Bronchial epithelial cell (primary cell): ENCODE results near the gene CTSL. TPM values are rescaled to one million over a fixed set of nuclear protein-coding genes. Genes with fewer than 3 reads are reported as not detected.

Experiments
- DNase-seq: peaks from one replicate; pipeline ENCODE4 v3.0.0-alpha.2; 2010; ENCODE audit warnings: low read depth
- FAIRE-seq: peaks from 2 replicates; lab custom pipeline; 2011; peaks lifted over from hg19 to GRCh38; lab: Jason Lieb, UNC
- H3K27me3 ChIP-seq: 2 replicates; pipeline ENCODE4 v1.5.1; 2011; ENCODE audit warnings: low read length; ENCODE audit not compliant: control insufficient read depth, insufficient read depth
- H3K36me3 ChIP-seq: 2 replicates; pipeline ENCODE4 v1.5.1; 2011; ENCODE audit warnings: low read length; ENCODE audit not compliant: control insufficient read depth, insufficient read depth
- H3K4me3 ChIP-seq: 2 replicates; pipeline ENCODE4 v1.5.1; 2011; ENCODE audit warnings: mild to moderate bottlenecking, low read depth, low read length, control low read depth
- CTCF ChIP-seq: IDR thresholded peaks from 2 replicates; pipeline ENCODE4 v1.5.1; 2011; ENCODE audit warnings: mild to moderate bottlenecking, moderate library complexity, low read length, control low read depth, inconsistent platforms; ENCODE audit not compliant: insufficient read depth, severe bottlenecking
- total RNA-seq: library from RNA; depleted of rRNA; stranded (reverse); fragments of >200 nt; gene quantifications from 2 replicates; pipeline ENCODE4 v1.2.1, GENCODE V29; 2014

Gene CTSL
- total RNA-seq, 1 donor from 2014 or later = 107 TPM

GRCh38 chr9:87712801-87713277 is 13.1 kb upstream of the CTSL start:
- no peaks in the 10 kb centered on the region for H3K27me3 ChIP-seq
- no peaks in the 10 kb centered on the region for H3K36me3 ChIP-seq
- H3K4me3 ChIP-seq = no peak overlapping the region
- FAIRE-seq (no peak), DNase-seq (no peak)
- TF ChIP-seq CTCF = no peak

- no peaks in the 10 kb centered on the region for H3K36me3 ChIP-seq
- DNase-seq (peak; percentile 95), FAIRE-seq (peak; percentile 96)
- no peaks in the 10 kb centered on the region for H3K27me3 ChIP-seq
- no peak overlapping the region for H3K4me3 ChIP-seq
- TF ChIP-seq CTCF = no peak
These were observed 12.5 kb upstream of the CTSL start for GRCh38 chr9:87713278-87713987.

GRCh38 chr9:87713988-87714330 is 12.0 kb upstream of the CTSL start:
- TF ChIP-seq CTCF = no peak
- DNase-seq = no peak
- no peak for FAIRE-seq

GRCh38 chr9:87714819-87715218 is 11.1 kb upstream of the CTSL start:
- no peak for FAIRE-seq
- no peak overlapping the region for H3K4me3 ChIP-seq
- no peak for TF ChIP-seq CTCF
- no peaks in the 10 kb centered on the region for H3K27me3 ChIP-seq
- H3K36me3 ChIP-seq = no peaks in the 10 kb centered on the region
- DNase-seq = peak; percentile 68

More at GRCh38 chr9:87713988-87714330, 12.0 kb upstream of the CTSL start:
- H3K4me3 ChIP-seq = no peak overlapping the region
- H3K27me3 ChIP-seq = no peaks in the 10 kb centered on the region
- H3K36me3 ChIP-seq = no peaks in the 10 kb centered on the region

GRCh38 chr9:87716141-87716540 is 9.8 kb upstream of the CTSL start:
- Histone ChIP-seq H3K27me3 (no peaks in the 10 kb centered on the region), H3K4me3 (no peak overlapping the region), H3K36me3 (no peaks in the 10 kb centered on the region)
- TF ChIP-seq CTCF = no peak
- DNase-seq = no peak
- no peak for FAIRE-seq

GRCh38 chr9:87717456-87717855 is 8.5 kb upstream of the CTSL start:
- Histone ChIP-seq H3K36me3 (no peaks in the 10 kb centered on the region), H3K27me3 (no peaks in the 10 kb centered on the region), H3K4me3 (no peak overlapping the region)
- FAIRE-seq (no peak), DNase-seq (no peak)
- no peak for TF ChIP-seq CTCF
